HepG2 (cell line): ENCODE data around the gene TOP2A. TPM values are rescaled to one million over a fixed set of nuclear protein-coding genes. Genes with fewer than 3 reads are reported as not detected.

Source experiments
- ATRX ChIP-seq: sonication (generic); formaldehyde crosslinking; IDR thresholded peaks from 2 replicates; pipeline ENCODE4 v1.4.0; 2020; ENCODE audit warnings: missing genetic modification reagents, borderline replicate concordance
- BATF2 ChIP-seq: sonication (generic); formaldehyde crosslinking; IDR thresholded peaks from 2 replicates; pipeline ENCODE4 v1.8.0; 2022; ENCODE audit warnings: mild to moderate bottlenecking, missing genetic modification reagents, moderate library complexity
- BCLAF1 ChIP-seq: fragments of 450-650 bp; IDR thresholded peaks from 2 replicates; pipeline ENCODE4 v1.6.1; 2017; ENCODE audit warnings: mild to moderate bottlenecking
- DBP ChIP-seq: sonication (generic); formaldehyde crosslinking; IDR thresholded peaks from 2 replicates; pipeline ENCODE4 v1.4.0; 2020; ENCODE audit warnings: missing genetic modification reagents; ENCODE audit errors: not compliant biosample characterization
- FOXC1 ChIP-seq: sonication (generic); formaldehyde crosslinking; IDR thresholded peaks from 2 replicates; pipeline ENCODE4 v1.8.0; 2022; ENCODE audit warnings: mild to moderate bottlenecking, missing genetic modification reagents, borderline replicate concordance
- HMG20B ChIP-seq: conservative IDR thresholded peaks from 2 replicates; pipeline ENCODE4 v1.6.1; 2016; ENCODE audit warnings: missing genetic modification reagents, missing compliant biosample characterization
- HOXD1 ChIP-seq: sonication (generic); formaldehyde crosslinking; IDR thresholded peaks from 2 replicates; pipeline ENCODE4 v1.5.0; 2020; ENCODE audit warnings: missing genetic modification reagents
- JUNB ChIP-seq: sonication (generic); formaldehyde crosslinking; IDR thresholded peaks from 2 replicates; pipeline ENCODE4 v1.8.0; 2022; ENCODE audit warnings: missing genetic modification reagents, mild to moderate bottlenecking, borderline replicate concordance
- KDM2A ChIP-seq: sonication (generic); formaldehyde crosslinking; IDR thresholded peaks from 2 replicates; pipeline ENCODE4 v1.4.0; 2020; ENCODE audit warnings: low read depth, missing genetic modification reagents, borderline replicate concordance
- MTF1 ChIP-seq: sonication (generic); formaldehyde crosslinking; IDR thresholded peaks from 2 replicates; pipeline ENCODE4 v1.5.0; 2020; ENCODE audit warnings: missing genetic modification reagents
- NFKBIZ ChIP-seq: IDR thresholded peaks from 2 replicates; pipeline ENCODE4 v1.6.1; 2018; ENCODE audit warnings: missing genetic modification reagents, missing compliant biosample characterization
- NFYC ChIP-seq: IDR thresholded peaks from 2 replicates; pipeline ENCODE4 v1.6.1; 2016; ENCODE audit warnings: missing genetic modification reagents, missing compliant biosample characterization
- POGK ChIP-seq: sonication (generic); formaldehyde crosslinking; conservative IDR thresholded peaks from 2 replicates; pipeline ENCODE4 v1.8.0; 2022; ENCODE audit warnings: mild to moderate bottlenecking, moderate library complexity, missing genetic modification reagents
- SNRNP70 ChIP-seq: fragments of 200-400 bp; formaldehyde crosslinking; IDR thresholded peaks from 2 replicates; pipeline ENCODE4 v1.6.1; 2017; ENCODE audit warnings: mild to moderate bottlenecking, low read depth, low read length, moderate library complexity
- SP2 ChIP-seq: sonication (generic); formaldehyde crosslinking; IDR thresholded peaks from 2 replicates; pipeline ENCODE4 v1.5.1; 2020; ENCODE audit warnings: mild to moderate bottlenecking, missing genetic modification reagents
- UBTF ChIP-seq: sonication (generic); formaldehyde crosslinking; IDR thresholded peaks from 2 replicates; pipeline ENCODE4 v1.4.0; 2020; ENCODE audit warnings: mild to moderate bottlenecking, missing genetic modification reagents
- ZNF12 ChIP-seq: sonication (generic); formaldehyde crosslinking; IDR thresholded peaks from 2 replicates; pipeline ENCODE4 v1.5.0; 2020; ENCODE audit warnings: missing genetic modification reagents
- ZNF33B ChIP-seq: sonication (generic); formaldehyde crosslinking; IDR thresholded peaks from 2 replicates; pipeline ENCODE4 v1.5.1; 2020; ENCODE audit warnings: mild to moderate bottlenecking, missing genetic modification reagents
- ZSCAN22 ChIP-seq: sonication (generic); formaldehyde crosslinking; IDR thresholded peaks from 2 replicates; pipeline ENCODE4 v1.4.0; 2020; ENCODE audit warnings: mild to moderate bottlenecking, missing genetic modification reagents
- ZSCAN29 ChIP-seq: sonication (generic); formaldehyde crosslinking; conservative IDR thresholded peaks from 2 replicates; pipeline ENCODE4 v1.4.0; 2020; ENCODE audit warnings: mild to moderate bottlenecking, missing genetic modification reagents
- polyA plus RNA-seq, 8 experiments: library from polyadenylated mRNA; depleted of rRNA in 3 of 8; stranded (reverse) in 7 of 8; unstranded in 1 of 8; fragments of >200 nt; fragmentation: Illumina TruSeq in 4 of 8; extraction: Trizol in 4 of 8; gene quantifications; 2 replicates each; pipeline versions ENCODE4 v1.2.1 to v1.2.3, GENCODE V29; 2011 to 2016; ENCODE audit warnings: low read depth in 4 of 8, missing spikeins in 1 of 8, mixed read lengths in 1 of 8; ENCODE audit not compliant: insufficient read depth in 1 of 8
- total RNA-seq, 5 experiments: library from RNA; depleted of rRNA; stranded (reverse); fragments of >200 nt; fragmentation: Illumina TruSeq; extraction: Trizol; gene quantifications; 2 replicates each; pipeline ENCODE4 v1.2.3, GENCODE V29; 2016; ENCODE audit warnings: low read depth in 1 of 5

TOP2A gene
- total and polyA plus RNA-seq, 2 of the 13 experiments (the other 11 are each of a cell fraction or from before 2014, with no cell fraction given): 108 to 327 TPM

- TF ChIP-seq FOXC1 (CRISPR knock-in tag): peak; percentile 69; the same call in 1 of the 2 replicates
- TF ChIP-seq ATRX: no peak
- no peak for TF ChIP-seq ZNF33B (CRISPR knock-in tag)
- TF ChIP-seq BCLAF1: no peak
- TF ChIP-seq SNRNP70: no peak
- peak; percentile 60; the same call in 1 of the 2 replicates for TF ChIP-seq SP2
- peak; percentile 63; the same call in 1 of the 2 replicates for TF ChIP-seq ZSCAN29 (CRISPR knock-in tag)
- TF ChIP-seq BATF2 (CRISPR knock-in tag): no peak
- no peak for TF ChIP-seq MTF1 (CRISPR knock-in tag)
- TF ChIP-seq UBTF (CRISPR knock-in tag): peak; percentile 80
- no peak for TF ChIP-seq DBP
- TF ChIP-seq ZNF12 (CRISPR knock-in tag): peak; percentile 30; the same call in 1 of the 2 replicates
- 0 out of 2 replicates have a peak, but pooled peaks have one; percentile 22 for TF ChIP-seq NFYC (CRISPR knock-in tag)
- no peak; the same call in 1 of the 2 replicates for TF ChIP-seq HMG20B (CRISPR knock-in tag)
- peak; percentile 89; the same call in 1 of the 2 replicates for TF ChIP-seq KDM2A (CRISPR knock-in tag)
- TF ChIP-seq HOXD1: 0 out of 2 replicates have a peak, but pooled peaks have one; percentile 34
- 0 out of 2 replicates have a peak, but pooled peaks have one; percentile 64 for TF ChIP-seq ZSCAN22
- TF ChIP-seq JUNB (CRISPR knock-in tag): no peak
- TF ChIP-seq POGK (CRISPR knock-in tag): peak; percentile 76
- TF ChIP-seq NFKBIZ (CRISPR knock-in tag): no peak
Observed at GRCh38 chr17:40340880-40341807, 76.6 kb downstream of the TOP2A start (continued).
